Left forelimb (tissue), 1 donor: ENCODE results near the gene SELENOM.

Source experiments
- DNase-seq: peaks from one replicate; pipeline ENCODE4 v3.0.0-alpha.2; 2018; ENCODE audit warnings: low spot score

SELENOM gene

GRCh38 chr22:31107178-31107893, at the start of gene SELENOM:
Gene SELENOM, minus strand, starts transcription at chr22:31107568. Its CDS starts 63 bp downstream, at chr22:31107505.
- peak; percentile 94 for DNase-seq

GRCh38 chr22:31155422-31155821, 48.1 kb upstream of the SELENOM start:
- no peak for DNase-seq

DNA sequence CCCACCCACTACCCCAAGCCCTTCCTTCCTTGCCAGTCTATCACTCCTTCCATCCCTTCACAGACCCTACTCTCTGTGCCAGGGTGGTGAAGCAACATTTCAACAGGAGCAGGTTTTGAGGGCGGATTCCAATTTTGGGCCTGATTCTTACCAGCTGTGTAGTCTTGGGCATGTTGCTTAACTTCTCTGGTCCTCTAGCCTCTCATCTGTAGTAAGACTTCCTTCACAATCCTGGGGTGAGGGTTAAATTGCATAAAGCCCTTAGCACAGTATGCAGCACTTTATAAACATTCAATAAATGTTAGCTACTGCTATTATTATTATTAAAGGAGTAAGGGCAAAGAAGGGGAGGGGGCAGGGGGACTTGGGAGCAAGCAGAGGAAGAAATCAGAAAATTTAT, 47.6 kb upstream of the SELENOM start:
- DNase-seq, result no peak

- no peak for DNase-seq
Observed at GRCh38 chr22:31153357-31153756, 46.0 kb upstream of the SELENOM start.

DNA sequence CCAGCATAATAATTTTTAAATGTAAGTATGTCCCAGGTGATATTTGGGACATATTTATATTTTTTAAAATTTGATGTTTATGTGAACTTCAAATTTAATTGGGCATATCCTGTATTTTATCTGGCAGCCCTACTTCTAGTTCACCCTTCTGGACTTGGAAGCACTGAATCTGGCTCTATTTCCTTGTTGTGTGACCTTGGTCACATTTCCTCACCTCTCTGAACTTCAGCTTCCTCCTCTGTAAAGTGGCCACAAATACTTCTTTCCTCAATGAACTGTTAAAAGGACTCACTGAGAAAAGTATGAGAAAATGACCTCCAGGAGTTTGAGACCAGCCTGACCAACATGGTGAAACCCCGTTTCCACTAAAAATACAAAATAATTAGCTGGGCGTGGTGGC, 44.5 kb upstream of the SELENOM start:
- DNase-seq, result no peak

DNA sequence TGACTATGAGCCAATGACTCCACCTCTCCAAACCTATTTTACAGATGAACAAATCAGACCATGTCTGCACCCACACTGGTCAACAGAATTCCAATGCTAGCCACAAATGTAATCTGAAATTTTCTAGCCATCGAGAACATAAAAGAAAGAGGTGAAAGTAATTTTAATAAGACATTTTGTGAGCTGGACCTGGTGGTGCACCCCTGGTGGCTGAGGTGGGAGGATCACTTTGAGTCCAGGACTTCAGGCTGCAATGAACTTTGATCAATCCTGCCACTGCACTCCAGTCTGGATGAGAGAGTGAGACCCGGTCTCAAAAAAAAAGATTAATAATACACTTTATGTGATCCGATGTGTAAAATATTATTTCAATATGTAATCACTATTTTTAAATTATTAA, 43.2 kb upstream of the SELENOM start:
- no peak for DNase-seq

- no peak for DNase-seq
Observed at GRCh38 chr22:31148953-31149627, 41.7 kb upstream of the SELENOM start.

- no peak for DNase-seq
Observed at GRCh38 chr22:31148488-31148887, 41.1 kb upstream of the SELENOM start.

DNA sequence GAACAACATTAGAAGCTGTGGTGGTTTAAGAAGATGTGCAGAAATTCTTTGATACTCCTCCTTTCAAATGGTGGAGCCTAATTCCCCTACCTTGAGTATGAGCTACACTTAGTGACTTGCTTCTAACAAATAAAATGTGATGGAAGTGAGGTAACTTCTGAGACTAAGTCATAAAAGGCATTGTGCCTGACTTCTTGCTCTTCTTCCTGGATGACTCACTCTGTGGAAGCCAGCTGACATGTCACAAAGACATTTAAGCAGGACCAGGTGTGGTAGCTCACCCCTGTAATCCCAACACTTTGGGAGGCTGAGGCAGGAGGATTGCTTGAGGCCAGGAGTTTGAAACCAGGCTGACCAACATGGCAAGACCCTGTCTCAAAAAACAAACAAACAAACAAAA, 36.9 kb upstream of the SELENOM start:
- no peak for DNase-seq

GRCh38 chr22:31143537-31143936, 36.2 kb upstream of the SELENOM start:
- DNase-seq, result no peak

DNA sequence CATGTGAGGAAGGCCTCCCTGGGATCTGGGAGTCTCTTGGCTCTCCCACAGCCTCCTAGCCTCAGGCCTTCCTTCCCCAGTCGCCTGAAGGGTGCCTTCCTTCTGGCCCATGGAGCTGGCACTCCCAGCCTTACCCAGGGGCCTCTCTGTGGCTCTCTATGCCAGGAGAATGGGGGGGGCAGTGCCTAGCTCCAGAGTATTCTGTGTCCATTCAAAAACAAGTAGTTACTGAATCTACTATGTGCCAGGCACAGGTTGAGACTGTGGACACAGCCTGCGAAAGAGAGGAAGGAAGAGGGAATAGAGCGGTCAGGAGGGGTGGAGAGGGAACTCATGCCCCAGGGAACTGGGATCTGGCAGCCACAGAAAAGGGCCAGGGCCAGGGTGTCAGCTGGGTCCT, 35.7 kb upstream of the SELENOM start:
- no peak for DNase-seq

DNA sequence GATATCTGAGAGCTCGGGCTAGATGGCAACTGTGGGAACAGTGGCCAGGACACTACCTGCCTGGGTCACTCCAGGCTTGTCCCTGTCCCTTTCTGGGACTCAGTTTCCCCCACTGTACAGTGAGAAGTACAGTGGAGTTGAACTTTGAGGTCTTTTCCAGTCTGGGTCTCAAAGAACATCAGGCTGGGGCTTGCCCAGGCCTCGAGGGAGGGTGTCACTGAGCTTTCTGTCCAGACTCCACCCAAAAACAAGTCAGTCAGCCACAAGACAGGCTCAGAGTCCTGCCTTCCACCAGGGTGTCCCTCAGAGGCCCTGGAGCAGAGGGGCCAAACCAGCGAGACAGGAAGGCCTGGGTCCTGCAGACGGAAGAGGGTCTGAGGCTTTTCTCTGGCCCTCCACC, 34.9 kb upstream of the SELENOM start:
- no peak for DNase-seq

DNA sequence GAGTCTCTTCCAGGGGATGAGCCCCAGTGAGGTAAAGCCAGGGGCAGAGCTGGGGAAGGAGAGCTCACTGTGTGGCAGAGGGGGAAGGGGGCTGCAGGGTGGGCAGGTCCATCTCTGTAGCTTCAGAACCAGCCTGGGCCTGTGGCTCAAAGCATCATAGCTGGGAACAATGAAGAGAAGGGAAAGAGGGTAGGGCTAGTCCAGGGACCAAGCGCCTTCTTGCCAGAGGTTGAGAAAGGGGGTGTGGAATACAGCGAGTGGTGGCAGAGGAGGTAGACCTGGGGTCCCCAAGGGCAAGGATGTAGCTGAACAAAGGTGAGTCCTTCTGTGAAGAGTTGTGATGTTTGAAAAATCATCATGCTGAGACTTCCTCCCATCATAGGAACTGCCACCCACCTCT, 34.2 kb upstream of the SELENOM start:
- DNase-seq, result no peak

- no peak for DNase-seq
Observed at GRCh38 chr22:31140746-31141145, 33.4 kb upstream of the SELENOM start.

GRCh38 chr22:31139866-31140716, 32.7 kb upstream of the SELENOM start, which contains the start of gene PLA2G3:
Gene PLA2G3, minus strand, starts transcription at chr22:31140508. Its CDS starts 154 bp downstream, at chr22:31140354.
- DNase-seq, result no peak

GRCh38 chr22:31139066-31139465, 31.7 kb upstream of the SELENOM start:
- DNase-seq, result no peak

DNA sequence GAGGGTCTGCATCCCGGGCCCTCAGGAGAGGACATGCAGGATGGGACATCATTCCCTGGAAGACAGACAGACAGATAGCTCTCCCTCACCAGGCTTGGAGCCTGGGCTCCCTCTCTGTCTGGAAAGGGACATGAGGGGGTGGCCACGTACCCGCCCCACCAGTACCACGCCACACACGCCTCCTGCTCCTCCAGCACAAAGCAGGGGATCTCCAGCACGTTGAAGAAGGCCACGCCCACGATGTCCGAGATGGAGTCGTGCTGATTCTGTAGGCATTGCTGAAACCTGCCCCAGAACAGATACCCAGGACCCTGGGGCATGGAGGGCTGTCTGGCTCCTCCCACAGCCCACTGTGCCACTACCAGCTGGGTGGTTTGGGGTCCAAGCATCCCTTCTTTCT, 30.8 kb upstream of the SELENOM start:
- no peak for DNase-seq

DNA sequence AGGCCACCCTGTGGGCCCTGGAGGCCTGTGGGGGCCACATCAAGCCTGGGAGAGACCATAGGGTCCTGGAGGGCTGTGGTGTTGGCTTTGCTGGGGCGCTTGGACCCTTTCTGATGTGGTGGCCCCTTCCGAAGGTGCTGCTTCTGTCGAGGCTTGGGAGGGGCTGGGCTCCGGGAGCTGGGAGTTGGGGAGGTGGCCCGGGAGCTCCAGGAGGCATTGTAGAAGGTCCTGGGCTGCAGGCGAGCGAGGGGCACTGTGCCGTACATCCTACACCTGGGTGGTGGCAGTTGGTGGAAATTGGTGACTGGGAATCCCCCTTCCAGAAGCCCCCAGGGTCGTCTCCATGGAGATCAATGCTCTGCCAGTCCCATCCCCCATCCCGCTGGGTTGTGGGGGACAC, 30.4 kb upstream of the SELENOM start:
- DNase-seq, result no peak

DNA sequence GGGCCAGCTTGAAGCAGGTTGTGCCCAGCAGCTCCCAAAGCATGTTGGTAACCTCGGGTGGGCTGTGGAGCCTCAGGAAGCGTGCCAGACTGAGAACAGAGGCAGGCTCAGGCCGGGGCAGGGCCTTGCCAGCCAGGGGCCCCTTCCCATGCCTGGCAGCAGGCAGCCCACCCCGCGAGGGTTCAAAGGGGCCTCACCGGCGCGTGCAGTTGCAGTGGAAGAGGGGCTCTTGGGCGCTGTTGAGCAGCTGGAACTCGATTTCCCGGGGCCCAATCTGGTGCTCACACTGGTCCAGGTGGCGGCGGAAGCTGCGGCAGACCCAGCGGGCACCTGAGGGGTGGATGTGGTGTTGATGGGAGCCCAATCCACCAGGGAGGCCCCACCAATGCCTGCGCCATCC, 29.3 kb upstream of the SELENOM start:
- DNase-seq, result no peak

DNA sequence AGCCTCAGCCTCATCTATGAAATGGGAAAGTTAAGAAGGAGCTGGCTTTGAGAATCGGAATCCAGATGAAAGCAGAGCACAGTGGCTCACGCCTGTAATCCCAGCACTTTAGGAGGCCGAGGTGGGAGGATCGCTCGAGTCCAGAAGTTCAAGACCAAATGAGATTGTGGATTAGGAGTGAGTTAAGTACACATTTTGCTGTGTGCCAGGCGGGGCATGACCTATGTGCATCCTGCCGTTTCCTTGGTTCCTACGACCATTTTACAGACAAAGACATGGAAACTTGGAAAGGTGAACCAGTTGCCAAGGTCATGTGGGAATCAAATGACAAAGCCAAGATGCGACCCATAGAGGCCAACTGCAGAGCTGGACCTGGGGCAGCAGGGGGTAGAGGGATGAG, 28.8 kb upstream of the SELENOM start:
- DNase-seq, result no peak

GRCh38 chr22:31135706-31136105, 28.3 kb upstream of the SELENOM start:
- no peak for DNase-seq

DNA sequence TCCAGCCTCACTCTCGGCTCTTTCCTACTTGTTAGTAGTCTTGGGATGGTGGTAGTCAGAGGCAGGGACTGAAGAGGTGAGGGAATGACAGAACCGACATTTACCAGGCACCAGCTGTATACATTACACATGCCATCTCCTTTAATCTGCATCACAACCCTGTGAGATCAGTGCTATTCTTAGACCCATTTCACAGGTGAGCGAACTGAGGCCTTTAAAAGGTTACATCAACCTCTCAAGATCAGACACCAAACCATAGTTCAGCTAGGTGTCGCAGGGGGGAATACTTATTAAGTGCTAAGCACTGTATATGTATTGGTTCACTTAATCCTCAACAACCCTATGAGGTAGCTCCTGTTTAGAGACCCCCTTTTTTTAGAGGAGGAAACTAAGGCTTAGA, 27.3 kb upstream of the SELENOM start:
- no peak for DNase-seq

GRCh38 chr22:31133911-31134310, 26.5 kb upstream of the SELENOM start:
- DNase-seq, result no peak
